A549 (cell line): ENCODE results near the gene CRACR2B. TPM values are rescaled to one million over a fixed set of nuclear protein-coding genes. Genes with fewer than 3 reads are reported as not detected.
A peak's percentile ranks its signal among the peaks of the same experiment; 100 is the strongest.

Source experiments
- ATAC-seq, 2 experiments: fragments of 200-7000 bp in 1 of 2; fragments of >200 bp in 1 of 2; cut with Nextera tagmentation in 1 of 2; cut with Tn5 transposase in 1 of 2; 3 replicates each; pipeline versions ENCODE4 v1.8.0 to v1.9.1; 2018 to 2020; ENCODE audit warnings: mild to moderate bottlenecking in 1 of 2, moderate library complexity in 1 of 2
- CTCF ChIA-PET: fragments of 300-600 bp; sonication (Branson Sonifier 250); formaldehyde crosslinking; extraction: SDS; loops from one replicate; lab custom pipeline; 2021; ENCODE audit warnings: antibody characterized with exemption, inconsistent platforms; lab: Yijun Ruan, JAX
- POLR2A ChIA-PET: fragments of 350-600 bp; formaldehyde crosslinking; extraction: SDS; loops from one replicate; lab custom pipeline; 2021; ENCODE audit warnings: antibody characterized with exemption, inconsistent platforms; lab: Yijun Ruan, JAX
- DNase-seq, 2 experiments: peaks; one replicate each; pipeline versions ENCODE4 v3.0.0 to v3.0.0-alpha.2; 2011 to 2016; ENCODE audit warnings: low read depth in 1 of 2, low spot score in 1 of 2
- FAIRE-seq: peaks from 2 replicates; lab custom pipeline; 2011; peaks lifted over from hg19 to GRCh38; lab: Jason Lieb, UNC
- H3K27ac ChIP-seq, 2 experiments: fragments of >200 bp; sonication (Bioruptor Twin); formaldehyde crosslinking; 3 replicates each; pipeline ENCODE4 v1.5.1; 2016 to 2017
- H3K4me1 ChIP-seq: fragments of >200 bp; sonication (Bioruptor Twin); formaldehyde crosslinking; 3 replicates; pipeline ENCODE4 v1.6.1; 2016
- H3K4me2 ChIP-seq: fragments of >200 bp; sonication (Bioruptor Twin); formaldehyde crosslinking; 3 replicates; pipeline ENCODE4 v1.6.1; 2016
- H3K4me3 ChIP-seq: fragments of >200 bp; sonication (Bioruptor Twin); formaldehyde crosslinking; 3 replicates; pipeline ENCODE4 v1.5.1; 2016
- H3K9me3 ChIP-seq: fragments of >200 bp; sonication (Bioruptor Twin); formaldehyde crosslinking; 3 replicates; pipeline ENCODE4 v1.6.1; 2016
- ATOH8 ChIP-seq: fragments of 250-450 bp; sonication (Bioruptor Pico); IDR thresholded peaks from 2 replicates; pipeline ENCODE4 v1.5.0; 2020; ENCODE audit warnings: low read depth, mild to moderate bottlenecking, moderate library complexity
- BCL3 ChIP-seq: fragments of >200 bp; sonication (Bioruptor Twin); formaldehyde crosslinking; IDR thresholded peaks from 3 replicates; pipeline ENCODE4 v1.6.1; 2016
- CHD4 ChIP-seq: fragments of 200-600 bp; sonication (generic); IDR thresholded peaks from 2 replicates; pipeline ENCODE4 v1.6.1; 2016; ENCODE audit warnings: antibody characterized with exemption, mild to moderate bottlenecking, borderline replicate concordance
- E2F6 ChIP-seq: IDR thresholded peaks from 2 replicates; pipeline ENCODE4 v1.6.1; 2012; ENCODE audit warnings: low read depth, borderline replicate concordance
- EHF ChIP-seq: fragments of 250-450 bp; sonication (Bioruptor Pico); IDR thresholded peaks from 2 replicates; pipeline ENCODE4 v1.5.0; 2020; ENCODE audit warnings: mild to moderate bottlenecking
- EHMT2 ChIP-seq: fragments of 200-600 bp; sonication (generic); IDR thresholded peaks from 2 replicates; pipeline ENCODE4 v1.6.1; 2016; ENCODE audit warnings: antibody characterized with exemption, low read depth, mild to moderate bottlenecking, moderate library complexity
- FOSL2 ChIP-seq, 2 experiments: fragments of 450-650 bp in 1 of 2; fragments of >200 bp in 1 of 2; sonication (Bioruptor Twin) in 1 of 2; formaldehyde crosslinking; IDR thresholded peaks; 2 replicates each; pipeline versions ENCODE4 v1.5.0 to v1.6.1; 2016 to 2020; ENCODE audit warnings: mild to moderate bottlenecking in 1 of 2, moderate library complexity in 1 of 2
- FOXS1 ChIP-seq: fragments of 250-450 bp; sonication (Bioruptor Pico); IDR thresholded peaks from 2 replicates; pipeline ENCODE4 v1.5.0; 2020; ENCODE audit warnings: mild to moderate bottlenecking, moderate library complexity
- HES2 ChIP-seq: fragments of >200 bp; sonication (Bioruptor Twin); formaldehyde crosslinking; IDR thresholded peaks from 2 replicates; pipeline ENCODE4 v1.6.1; 2016
- HMGXB4 ChIP-seq: fragments of 250-450 bp; sonication (Bioruptor Pico); IDR thresholded peaks from 2 replicates; pipeline ENCODE4 v1.5.0; 2021; ENCODE audit warnings: mild to moderate bottlenecking, moderate library complexity, borderline replicate concordance
- KDM1A ChIP-seq: fragments of 200-600 bp; sonication (generic); IDR thresholded peaks from 2 replicates; pipeline ENCODE4 v1.6.1; 2016; ENCODE audit warnings: low read depth, mild to moderate bottlenecking
- NFE2L2 ChIP-seq: fragments of 150-350 bp; conservative IDR thresholded peaks from 2 replicates; pipeline ENCODE4 v1.6.1; 2014; ENCODE audit warnings: low read length
- NPAS2 ChIP-seq: fragments of 250-450 bp; sonication (Bioruptor Pico); IDR thresholded peaks from 2 replicates; pipeline ENCODE4 v1.8.0; 2022; ENCODE audit warnings: mild to moderate bottlenecking, moderate library complexity, borderline replicate concordance
- NR3C1 ChIP-seq: fragments of >200 bp; sonication (Bioruptor Twin); formaldehyde crosslinking; IDR thresholded peaks from 3 replicates; pipeline ENCODE4 v1.6.1; 2017
- PBX3 ChIP-seq: IDR thresholded peaks from 2 replicates; pipeline ENCODE4 v1.6.1; 2012
- POLR2A ChIP-seq: IDR thresholded peaks from 2 replicates; pipeline ENCODE4 v1.6.1; 2012; ENCODE audit warnings: mild to moderate bottlenecking, low read length
- RARB ChIP-seq: fragments of 250-450 bp; sonication (Bioruptor Pico); IDR thresholded peaks from 2 replicates; pipeline ENCODE4 v1.8.0; 2021; ENCODE audit warnings: mild to moderate bottlenecking, moderate library complexity
- RCOR1 ChIP-seq: fragments of 150-350 bp; IDR thresholded peaks from 2 replicates; pipeline ENCODE4 v1.6.1; 2014; ENCODE audit warnings: antibody characterized with exemption, low read length, low read depth
- RFX5 ChIP-seq: fragments of 450-650 bp; IDR thresholded peaks from 2 replicates; pipeline ENCODE4 v1.7.1; 2014; ENCODE audit warnings: antibody characterized with exemption, mild to moderate bottlenecking, moderate library complexity
- USF2 ChIP-seq: fragments of 450-650 bp; IDR thresholded peaks from 2 replicates; pipeline ENCODE4 v1.6.1; 2014; ENCODE audit warnings: antibody characterized with exemption
- ZNF302 ChIP-seq: fragments of 250-450 bp; sonication (Bioruptor Pico); IDR thresholded peaks from 2 replicates; pipeline ENCODE4 v1.9.0; 2021; ENCODE audit warnings: inconsistent platforms, mild to moderate bottlenecking, moderate library complexity
- WGBS: methylation state at CpG from one replicate; pipeline ENCODE4 v1.1.6; 2017; ENCODE audit errors: missing lambda C conversion rate; 5-methylcytosine and 5-hydroxymethylcytosine counted together
- polyA plus RNA-seq, 4 experiments: library from polyadenylated mRNA; depleted of rRNA in 3 of 4; stranded (reverse); fragments of >200 nt; fragmentation: RNase III in 1 of 4; extraction: RNeasy Plus Mini Kit Qiagen cat#74134 plus additional on column Dnase treatment in 1 of 4; gene quantifications; 2 replicates in 3 of 4; 3 replicates in 1 of 4; pipeline ENCODE4 v1.2.3, GENCODE V29; 2011 to 2017

CRACR2B gene
- polyA plus RNA-seq, 2 of the 4 experiments (the other 2 are of a cell fraction): 1.2 to 3.0 TPM

- Histone ChIP-seq H3K27ac (peak overlapping the region; percentile 76 to 99; a peak in 5 of 6 replicates), H3K4me2 (peak overlapping the region; percentile 90), H3K9me3 (no peaks in the 10 kb centered on the region), H3K4me3 (peak overlapping the region; percentile 8; the same call in 1 of the 3 replicates), H3K4me1 (peaks cover 32% of the 10 kb centered on the region)
- WGBS: 62% methylated on average over 15 of the region's 26 CpGs
- ChIA-PET POLR2A (interaction anchor here (0.6 to 1.5 kb wide), 5 partner anchors 9 to 81 kb away, joined by 3 to 6 read pairs (median 3); partner anchors contain the start of genes PNPLA2 and RPLP2), CTCF (interaction anchor here (0.9 to 2.1 kb wide), 6 partner anchors 9 to 42 kb away, joined by 3 to 13 read pairs (median 3); partner anchors contain the start of gene PIDD1)
- TF ChIP-seq BCL3: no peak
- TF ChIP-seq POLR2A: no peak
- no peak for TF ChIP-seq HES2
- no peak for TF ChIP-seq KDM1A
- TF ChIP-seq PBX3: no peak
- no peak for TF ChIP-seq E2F6
- no peak for TF ChIP-seq CHD4
- TF ChIP-seq HMGXB4: no peak
- no peak for TF ChIP-seq FOSL2 (IDR thresholded peaks at IDR 0.05)
- no peak for TF ChIP-seq FOSL2 (CRISPR knock-in tag; IDR thresholded peaks at IDR 0.05)
- TF ChIP-seq ZNF302 (CRISPR knock-in tag): no peak
- no peak for TF ChIP-seq EHMT2
- TF ChIP-seq USF2: no peak
- no peak for TF ChIP-seq RCOR1
- FAIRE-seq (no peak), DNase-seq (no peak), ATAC-seq (peak in 1 of 2 experiments; percentile 0; a peak in 2 of 6 replicates)
These were observed 31.8 kb upstream of the CRACR2B start for GRCh38 chr11:795634-796564.

GRCh38 chr11:796565-797295, 31.0 kb upstream of the CRACR2B start:
- H3K4me3 ChIP-seq: peak overlapping the region; percentile 66
- WGBS: 60% methylated on average over 13 of the region's 18 CpGs
- no peaks in the 10 kb centered on the region for H3K9me3 ChIP-seq
- H3K4me1 ChIP-seq: peaks cover 28% of the 10 kb centered on the region
- ChIA-PET POLR2A (interaction anchor here (0.6 to 1.5 kb wide), 5 partner anchors 10 to 82 kb away, joined by 3 to 6 read pairs (median 3); partner anchors contain the start of genes PNPLA2 and RPLP2), CTCF (interaction anchor here (0.6 to 2.1 kb wide), 7 partner anchors 8 to 451 kb away, joined by 3 to 13 read pairs (median 3); partner anchors contain the start of gene PIDD1)
- FAIRE-seq (no peak), ATAC-seq (peak in 1 of 2 experiments; percentile 4; a peak in 2 of 6 replicates), DNase-seq (no peak)
- peak overlapping the region; percentile 76 to 99 for H3K27ac ChIP-seq
- peak overlapping the region; percentile 90 for H3K4me2 ChIP-seq
- TF ChIP-seq RARB (CRISPR knock-in tag) (no peak), NFE2L2 (no peak), ATOH8 (no peak), RFX5 (no peak), EHF (CRISPR knock-in tag) (no peak), BCL3 (no peak), FOSL2 (IDR thresholded peaks at IDR 0.05) (no peak), FOSL2 (CRISPR knock-in tag; IDR thresholded peaks at IDR 0.05) (no peak), FOXS1 (CRISPR knock-in tag) (no peak), NR3C1 (no peak), HMGXB4 (no peak), NPAS2 (CRISPR knock-in tag) (no peak)
